Ascending aorta (tissue), 2 donors: ENCODE results near the gene EPN3. TPM values are rescaled to one million over a fixed set of nuclear protein-coding genes. Genes with fewer than 3 reads are reported as not detected.

Experiments used
- DNase-seq, 2 donors: peaks; one replicate each; pipeline ENCODE4 v3.0.0-alpha.2; 2019; ENCODE audit warnings: low spot score in 2 of 2
- H3K27ac ChIP-seq, 2 donors: fragments of 200-600 bp; sonication (generic); one replicate each; pipeline ENCODE4 v1.5.1; 2016 to 2017; ENCODE audit warnings: mild to moderate bottlenecking in 1 of 2
- H3K27me3 ChIP-seq: fragments of 200-600 bp; sonication (generic); one replicate; pipeline ENCODE4 v1.5.1; 2017
- H3K36me3 ChIP-seq, 2 donors: fragments of 200-600 bp; sonication (generic); one replicate each; pipeline ENCODE4 v1.5.1; 2016
- H3K4me1 ChIP-seq, 2 donors: fragments of 200-600 bp; sonication (generic); one replicate each; pipeline ENCODE4 v1.5.1; 2016 to 2017; ENCODE audit warnings: mild to moderate bottlenecking in 1 of 2
- H3K4me3 ChIP-seq, 2 donors: fragments of 200-600 bp; sonication (generic); one replicate each; pipeline ENCODE4 v1.5.1; 2016 to 2017; ENCODE audit warnings: mild to moderate bottlenecking in 1 of 2
- H3K9me3 ChIP-seq, 2 donors: fragments of 200-600 bp; sonication (generic); one replicate each; pipeline ENCODE4 v1.5.1; 2016
- CTCF ChIP-seq, 3 experiments: fragments of 200-600 bp in 2 of 3; fragments of 450-650 bp in 1 of 3; sonication (generic) in 2 of 3; IDR thresholded peaks; one replicate each; pipeline ENCODE4 v1.5.1; 2016 to 2019; ENCODE audit warnings: antibody characterized with exemption in 3 of 3, mild to moderate bottlenecking in 1 of 3, moderate library complexity in 1 of 3
- intact Hi-C: fragments of 100-400 bp; cut with DNase I; formaldehyde crosslinking; loops from one replicate; pipeline ENCODE4 v1.15.1; 2023
- total RNA-seq: library from RNA; depleted of rRNA; stranded (reverse); fragments of >200 nt; gene quantifications from one replicate; pipeline ENCODE4 v1.1.0, GENCODE V29; 2016

Gene EPN3
- total RNA-seq, 1 donor from 2014 or later = 0.85 TPM

GRCh38 chr17:50542795-50543774, 10.6 kb downstream of the EPN3 start:
- Histone ChIP-seq H3K27ac (no peak overlapping the region), H3K27me3 (no peaks in the 10 kb centered on the region)

DNA sequence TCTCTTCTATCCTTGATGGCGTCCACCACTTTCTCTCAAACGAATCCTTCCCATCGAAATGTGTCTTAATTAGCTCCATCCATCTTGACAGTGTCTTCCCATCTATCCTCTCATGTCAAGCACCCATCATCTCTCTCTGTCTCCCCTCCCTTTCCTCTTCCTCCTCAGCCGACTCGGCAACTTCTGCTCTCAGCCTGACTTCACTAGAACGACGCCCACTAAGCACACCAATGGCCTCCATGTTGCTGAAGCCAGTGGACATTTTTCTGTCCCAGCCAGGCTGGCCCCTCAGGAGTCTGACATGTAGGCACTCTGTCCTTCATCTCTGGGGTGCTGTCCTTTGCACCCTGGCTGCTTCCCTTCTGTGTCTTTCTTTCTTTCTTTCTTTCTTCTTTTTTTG, 12.0 kb downstream of the EPN3 start:
- H3K4me1 ChIP-seq = peaks cover 3 to 24% of the 10 kb centered on the region in 2 donors
- DNase-seq = no peak
- intact Hi-C loops = no loop called here
- peaks cover 3% of the 10 kb centered on the region in 2 donors for H3K36me3 ChIP-seq
- TF ChIP-seq CTCF (IDR thresholded peaks at IDR 0.05) = no peak
- no peaks in the 10 kb centered on the region for H3K9me3 ChIP-seq
- H3K27ac ChIP-seq = no peak overlapping the region
- H3K4me3 ChIP-seq = no peak overlapping the region
- no peaks in the 10 kb centered on the region for H3K27me3 ChIP-seq

More at GRCh38 chr17:50542795-50543774, 10.6 kb downstream of the EPN3 start:
- peak overlapping the region in 1 of 2 donors; percentile 75 for H3K4me3 ChIP-seq
- peaks cover 3 to 24% of the 10 kb centered on the region in 2 donors for H3K4me1 ChIP-seq
- H3K9me3 ChIP-seq = no peaks in the 10 kb centered on the region
- no peak for DNase-seq
- no peak for TF ChIP-seq CTCF (IDR thresholded peaks at IDR 0.05)
- H3K36me3 ChIP-seq = no peaks in the 10 kb centered on the region
- intact Hi-C loops = loop anchor here (1.0 kb wide), 1 partner anchor 65 kb away; the partner anchor contains the start of gene RSAD1

- TF ChIP-seq CTCF (IDR thresholded peaks at IDR 0.05) = no peak
- Histone ChIP-seq H3K4me3 (no peak overlapping the region), H3K9me3 (no peaks in the 10 kb centered on the region), H3K27ac (no peak overlapping the region), H3K4me1 (peaks cover 3 to 24% of the 10 kb centered on the region in 2 donors), H3K36me3 (peaks cover 3% of the 10 kb centered on the region in 2 donors), H3K27me3 (no peaks in the 10 kb centered on the region)
- intact Hi-C loops = loop anchor here (5.0 kb wide), 1 partner anchor 407 kb away; no protein-coding TSS in a partner anchor
- DNase-seq = no peak
Observed at GRCh38 chr17:50545311-50545710, 12.8 kb downstream of the EPN3 start.

- no peak for DNase-seq
- no peaks in the 10 kb centered on the region for H3K27me3 ChIP-seq
- peaks cover 3 to 17% of the 10 kb centered on the region in 2 donors for H3K4me1 ChIP-seq
- no peaks in the 10 kb centered on the region for H3K9me3 ChIP-seq
- H3K4me3 ChIP-seq = peak overlapping the region; percentile 69 to 76
- intact Hi-C loops = loop anchor here (1.0 to 5.0 kb wide), 3 partner anchors 80 to 406 kb away; no protein-coding TSS in a partner anchor
- H3K36me3 ChIP-seq = peaks cover 3 to 6% of the 10 kb centered on the region in 2 donors
- H3K27ac ChIP-seq = no peak overlapping the region
- TF ChIP-seq CTCF (IDR thresholded peaks at IDR 0.05) = no peak
Observed at GRCh38 chr17:50546701-50547034, 14.1 kb downstream of the EPN3 start.

- no peaks in the 10 kb centered on the region for H3K9me3 ChIP-seq
- H3K4me1 ChIP-seq = peaks cover 3 to 16% of the 10 kb centered on the region in 2 donors
- H3K4me3 ChIP-seq = peak within 1 kb of the TSS; percentile 69 to 76
- peak; percentile 72 to 97 for DNase-seq
- H3K36me3 ChIP-seq = peaks cover 3 to 9% of the 10 kb centered on the region in 2 donors
- intact Hi-C loops = loop anchor here (1.0 to 5.0 kb wide), 3 partner anchors 79 to 405 kb away; no protein-coding TSS in a partner anchor
- H3K27me3 ChIP-seq = no peaks in the 10 kb centered on the region
- TF ChIP-seq CTCF (IDR thresholded peaks at IDR 0.05) = peak; percentile 99
- H3K27ac ChIP-seq = peak within 1 kb of the TSS; percentile 65 to 80
Observed at GRCh38 chr17:50547035-50547735, 14.7 kb downstream of the EPN3 start, which contains the start of gene SPATA20. TSS of gene SPATA20 (plus strand) at chr17:50547174. CDS start at chr17:50547209, 35 bp downstream.
